NCI-H2029 treated with DMSO at 0.1 percent for 48 hours (cell line): ENCODE data around the gene CFAP100.
A peak's percentile ranks its signal among the peaks of the same experiment; 100 is the strongest.

Source experiments
- DNase-seq: peaks from one replicate; lab custom pipeline; 2025; lab: John Stamatoyannopoulos, UW

Gene CFAP100

GRCh38 chr3:126356373-126357264, 38.1 kb upstream of the CFAP100 start:
- no peak for DNase-seq

- peak; percentile 17 for DNase-seq
Observed at GRCh38 chr3:126357295-126358037, 37.2 kb upstream of the CFAP100 start, which contains the start of gene KLF15. Gene KLF15, minus strand, starts transcription at chr3:126357408. Its CDS starts 4,486 bp downstream, at chr3:126352922.

GRCh38 chr3:126358038-126358815, 36.5 kb upstream of the CFAP100 start:
- DNase-seq = no peak

- DNase-seq = no peak
Observed at GRCh38 chr3:126358816-126359181, 35.9 kb upstream of the CFAP100 start.

GRCh38 chr3:126360046-126360713, 34.5 kb upstream of the CFAP100 start:
- DNase-seq = no peak

- no peak for DNase-seq
Observed at GRCh38 chr3:126360714-126361060, 34.0 kb upstream of the CFAP100 start.

- DNase-seq = no peak
Observed at GRCh38 chr3:126361211-126361610, 33.5 kb upstream of the CFAP100 start.

- DNase-seq = no peak
Observed at GRCh38 chr3:126364130-126364695, 30.5 kb upstream of the CFAP100 start.

GRCh38 chr3:126364731-126365301, 29.9 kb upstream of the CFAP100 start:
- no peak for DNase-seq

GRCh38 chr3:126365351-126366277, 29.1 kb upstream of the CFAP100 start:
- DNase-seq = no peak

- no peak for DNase-seq
Observed at GRCh38 chr3:126367316-126367805, 27.3 kb upstream of the CFAP100 start.

GRCh38 chr3:126369490-126369889, 25.2 kb upstream of the CFAP100 start:
- DNase-seq = no peak

GRCh38 chr3:126370055-126370454, 24.7 kb upstream of the CFAP100 start:
- DNase-seq = no peak

GRCh38 chr3:126370606-126371005, 24.1 kb upstream of the CFAP100 start:
- DNase-seq = no peak

GRCh38 chr3:126371096-126371705, 23.5 kb upstream of the CFAP100 start:
- DNase-seq = no peak

- no peak for DNase-seq
Observed at GRCh38 chr3:126372413-126373145, 22.1 kb upstream of the CFAP100 start.

GRCh38 chr3:126373146-126373613, 21.5 kb upstream of the CFAP100 start:
- DNase-seq = no peak
